GM12872 (cell line): ENCODE data around the gene CD27.
A peak's percentile ranks its signal among the peaks of the same experiment; 100 is the strongest.

ENCODE experiments used
- TF ChIP-seq, protein P1 (sequence below): IDR thresholded peaks from 3 replicates; pipeline ENCODE4 v1.5.1; 2011; ENCODE audit warnings: low read depth, mild to moderate bottlenecking, low read length, moderate library complexity; ENCODE audit not compliant: insufficient read depth

CD27 gene

DNA sequence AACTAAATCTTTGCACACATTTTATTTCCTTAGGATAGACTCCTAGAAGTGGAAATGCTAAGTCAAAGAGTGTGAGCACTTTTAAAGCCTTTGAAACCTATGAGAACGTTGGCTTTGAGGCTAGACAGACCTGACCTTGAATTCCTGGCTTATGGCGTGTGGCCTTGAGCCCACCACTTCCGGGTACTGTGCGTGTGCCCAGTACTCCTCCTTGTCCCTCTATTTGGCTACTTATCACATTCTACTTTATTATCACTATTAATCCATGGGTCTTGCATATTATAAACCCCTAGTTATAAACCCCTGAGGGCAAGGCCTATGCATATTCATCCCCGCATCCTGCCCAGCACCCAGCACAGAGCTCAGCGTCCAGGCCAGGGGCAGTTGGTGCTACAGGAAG lies 26.0 kb upstream of the CD27 start:
- TF ChIP-seq, protein P1, sequence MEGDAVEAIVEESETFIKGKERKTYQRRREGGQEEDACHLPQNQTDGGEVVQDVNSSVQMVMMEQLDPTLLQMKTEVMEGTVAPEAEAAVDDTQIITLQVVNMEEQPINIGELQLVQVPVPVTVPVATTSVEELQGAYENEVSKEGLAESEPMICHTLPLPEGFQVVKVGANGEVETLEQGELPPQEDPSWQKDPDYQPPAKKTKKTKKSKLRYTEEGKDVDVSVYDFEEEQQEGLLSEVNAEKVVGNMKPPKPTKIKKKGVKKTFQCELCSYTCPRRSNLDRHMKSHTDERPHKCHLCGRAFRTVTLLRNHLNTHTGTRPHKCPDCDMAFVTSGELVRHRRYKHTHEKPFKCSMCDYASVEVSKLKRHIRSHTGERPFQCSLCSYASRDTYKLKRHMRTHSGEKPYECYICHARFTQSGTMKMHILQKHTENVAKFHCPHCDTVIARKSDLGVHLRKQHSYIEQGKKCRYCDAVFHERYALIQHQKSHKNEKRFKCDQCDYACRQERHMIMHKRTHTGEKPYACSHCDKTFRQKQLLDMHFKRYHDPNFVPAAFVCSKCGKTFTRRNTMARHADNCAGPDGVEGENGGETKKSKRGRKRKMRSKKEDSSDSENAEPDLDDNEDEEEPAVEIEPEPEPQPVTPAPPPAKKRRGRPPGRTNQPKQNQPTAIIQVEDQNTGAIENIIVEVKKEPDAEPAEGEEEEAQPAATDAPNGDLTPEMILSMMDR, result no peak

DNA sequence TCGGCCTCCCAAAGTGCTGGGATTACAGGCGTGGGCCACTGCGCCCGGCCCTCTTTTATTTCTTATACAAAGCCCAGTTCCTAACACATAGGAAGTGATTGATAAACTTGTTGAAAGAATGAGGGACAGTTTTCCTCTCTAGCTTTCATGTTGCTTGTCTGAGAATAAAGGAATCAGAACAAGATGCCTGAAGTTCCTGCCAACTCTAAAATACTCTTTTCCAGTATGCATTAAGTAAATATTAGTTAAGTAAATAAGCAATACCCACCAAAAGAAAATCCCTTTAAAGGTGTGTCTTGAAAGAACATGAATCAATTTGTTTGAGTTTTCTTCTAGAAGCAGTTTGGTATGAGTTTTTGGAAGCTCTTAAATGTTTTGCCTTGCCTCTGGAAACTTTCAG lies 24.4 kb upstream of the CD27 start:
- TF ChIP-seq, protein P1, result no peak

DNA sequence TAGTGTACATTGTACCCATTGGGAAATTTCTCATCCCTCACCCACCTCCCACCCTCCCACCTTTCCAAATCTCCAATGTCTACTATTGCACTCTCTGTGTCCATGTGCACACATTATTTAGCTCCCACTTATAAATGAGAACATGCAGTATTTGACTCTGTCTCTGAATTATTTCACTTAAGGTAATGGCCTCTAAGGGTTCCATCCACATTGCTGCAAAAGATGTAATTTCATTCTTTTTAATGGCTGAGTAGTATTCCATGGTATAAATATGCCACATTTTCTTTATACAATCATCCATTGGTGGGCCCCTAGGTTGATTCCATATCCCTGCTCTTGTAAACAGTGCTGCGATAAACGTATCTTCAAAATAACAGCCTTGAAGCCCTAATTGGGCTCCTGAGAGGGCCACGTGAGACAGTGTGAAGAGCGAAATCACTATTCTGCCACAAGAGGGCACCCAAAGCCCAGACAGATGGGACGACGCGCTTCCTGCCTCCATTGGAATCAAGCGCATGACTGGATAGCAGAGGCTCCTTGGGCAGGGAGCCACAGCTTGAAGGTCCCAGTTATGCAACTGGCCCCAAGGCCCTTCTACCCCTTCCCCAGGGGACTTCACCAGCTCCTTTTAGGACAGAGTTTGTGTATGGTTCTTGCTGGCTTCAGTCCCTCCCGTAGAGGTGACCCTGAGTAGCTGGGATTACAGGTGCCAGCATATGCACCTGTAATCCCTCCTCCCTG lies 21.3 kb upstream of the CD27 start:
- TF ChIP-seq, protein P1, result peak; percentile 76

DNA sequence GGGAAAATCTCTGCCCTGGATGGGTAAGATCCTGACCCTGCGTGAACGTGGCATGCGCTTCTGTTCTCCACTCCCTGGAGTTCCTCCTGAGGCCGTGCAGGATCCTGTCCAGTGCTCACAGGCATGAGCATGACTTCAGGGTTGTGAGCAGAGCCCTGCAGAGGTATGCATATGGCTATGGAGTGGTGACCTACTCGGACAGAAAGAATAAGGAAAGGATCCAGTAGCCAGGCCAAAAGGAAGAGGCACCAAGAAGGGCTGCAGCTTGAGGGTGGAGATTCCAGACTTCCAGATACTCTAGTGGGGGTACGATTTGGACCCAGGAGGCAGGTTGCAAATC lies 20.8 kb upstream of the CD27 start:
- TF ChIP-seq, protein P1, result no peak

DNA sequence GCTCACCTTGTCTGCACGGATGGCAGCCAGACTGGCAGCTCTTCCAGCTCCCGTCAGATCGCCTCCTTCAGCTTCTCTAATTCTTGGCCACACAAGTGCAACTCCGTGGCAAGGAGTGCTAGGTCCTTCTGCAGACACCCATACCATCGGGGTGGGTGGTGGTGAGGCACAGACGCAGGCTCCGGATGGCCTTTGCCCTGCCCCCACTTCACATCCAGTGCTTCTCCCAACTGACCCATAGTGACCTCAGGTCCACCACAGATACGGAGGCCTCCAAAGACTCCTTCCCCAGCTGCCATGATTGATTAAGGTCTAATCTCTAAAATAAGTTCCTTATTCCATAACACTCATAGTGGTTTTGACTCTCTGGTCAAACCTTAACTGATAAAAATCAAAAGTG lies 19.9 kb upstream of the CD27 start:
- TF ChIP-seq, protein P1, result no peak

DNA sequence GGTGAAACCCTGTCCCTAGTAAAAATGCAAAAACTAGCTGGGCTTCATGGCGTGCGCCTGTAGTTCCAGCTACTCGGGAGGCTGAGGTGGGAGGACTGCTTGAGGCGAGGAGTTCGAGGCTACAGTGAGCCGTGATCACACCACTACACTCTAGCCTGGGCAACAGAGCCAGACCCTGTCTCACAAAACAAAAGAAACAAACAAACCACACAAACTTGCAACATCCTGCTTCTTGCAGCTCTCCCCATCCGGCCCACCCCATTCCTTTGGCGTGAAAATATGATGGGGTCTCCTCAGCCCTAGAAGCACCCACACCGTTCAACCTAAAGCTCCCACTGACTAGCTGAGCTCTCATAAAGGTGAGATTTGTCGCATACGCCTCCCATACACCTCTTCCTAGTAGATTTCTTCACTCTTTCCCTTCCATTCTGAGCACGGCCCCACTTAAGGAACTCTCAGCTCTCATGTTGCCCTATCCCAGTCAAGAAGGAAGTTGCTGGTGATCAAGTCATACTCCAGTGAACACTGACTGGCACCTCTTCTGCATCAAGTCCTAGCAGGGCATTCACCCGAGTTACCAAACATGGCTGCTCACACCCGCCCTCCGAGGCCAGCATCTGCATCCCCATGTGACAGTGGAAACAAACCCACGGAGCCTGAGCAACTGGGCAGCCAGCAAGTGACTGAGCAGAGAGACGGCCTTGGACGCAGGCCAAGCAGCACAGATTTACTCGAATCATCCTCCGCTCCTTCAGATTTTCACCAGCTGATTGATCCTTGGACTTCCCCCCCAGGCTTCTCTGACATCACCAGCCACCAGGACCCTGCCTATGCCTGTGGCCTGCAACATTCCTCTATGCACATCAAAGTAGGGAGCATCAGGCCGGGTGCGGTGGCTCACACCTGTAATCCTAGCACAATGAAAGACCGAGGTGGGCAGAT lies 18.9 kb upstream of the CD27 start:
- TF ChIP-seq, protein P1, result no peak

DNA sequence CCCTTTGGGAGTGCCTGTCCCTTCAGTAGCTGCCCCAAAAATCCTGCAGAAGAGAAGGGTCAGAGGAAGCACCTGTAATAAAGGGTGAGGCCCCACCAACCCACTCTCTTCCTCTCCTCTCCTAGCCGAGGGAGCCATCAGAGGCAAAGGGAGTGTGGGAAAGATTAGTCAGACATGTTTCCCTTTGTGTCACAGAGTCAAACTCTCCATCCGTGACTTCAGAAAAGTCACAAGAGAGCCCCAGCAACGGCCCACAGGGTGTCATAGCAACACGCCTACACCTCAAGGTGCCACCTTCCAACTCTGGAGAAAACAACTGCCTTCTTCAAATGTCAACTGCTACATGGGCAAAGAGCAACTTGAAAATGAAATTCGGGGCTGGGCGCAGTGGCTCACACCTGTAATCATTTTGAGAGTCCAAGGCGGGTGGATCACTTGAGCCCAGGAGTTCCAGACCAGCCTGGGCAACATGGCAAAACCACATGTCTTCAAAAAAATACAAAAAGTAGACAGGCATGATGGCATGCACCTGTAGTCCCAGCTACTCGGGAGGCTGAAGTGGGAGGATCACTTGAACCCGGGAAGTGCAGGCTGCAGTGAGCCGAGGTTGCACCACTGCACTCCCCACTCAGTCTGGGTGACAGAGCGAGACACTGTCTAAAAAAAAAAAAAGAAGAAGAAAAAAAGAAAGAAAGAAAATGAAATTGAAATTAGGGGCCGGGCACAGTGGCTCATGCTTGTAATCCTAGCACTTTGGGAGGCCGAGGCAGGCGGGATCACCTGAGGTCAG lies 17.7 kb upstream of the CD27 start:
- TF ChIP-seq, protein P1, result no peak
